ENCODE data around the gene CPE.
"Not testable (repeated sequence)": the region's sequence is repeated elsewhere in the genome, so short reads cannot be mapped to it uniquely, and the experiment has no call there.

Gene CPE

GRCh38 chr4:165462009-165462408 is 83.2 kb downstream of the CPE start:
- no peak for DNase-seq (ENCODE audit: low read depth in 2 of 2)

GRCh38 chr4:165464376-165464775 is 85.6 kb downstream of the CPE start:
- DNase-seq (ENCODE audit: low read depth in 2 of 2): no peak

DNA sequence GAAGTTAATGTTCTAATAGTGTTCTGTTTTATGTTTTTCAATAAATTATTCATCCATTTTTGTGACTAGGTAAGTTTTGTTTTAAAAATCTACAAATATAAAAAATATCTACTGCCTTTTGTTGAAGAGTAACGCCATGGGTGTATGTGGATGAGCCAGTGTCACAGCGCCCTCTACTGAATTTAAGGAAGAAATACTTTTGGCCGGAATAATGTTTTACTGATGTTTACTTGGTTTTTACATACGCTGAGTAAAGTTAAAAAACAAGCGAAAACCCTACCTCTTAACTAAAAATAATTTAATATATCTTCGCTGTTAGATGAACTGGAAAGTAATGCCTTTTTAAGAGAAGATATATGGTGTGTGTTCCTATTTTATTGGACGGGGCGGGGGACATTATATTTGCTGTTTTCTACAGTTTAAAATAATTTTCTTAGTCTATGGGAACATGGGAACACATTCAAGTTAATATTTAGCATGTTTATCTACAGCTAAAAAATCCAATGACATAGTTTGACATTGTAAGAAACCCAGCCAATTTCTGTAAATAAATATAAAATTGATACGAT is 86.1 kb downstream of the CPE start:
- no peak for DNase-seq (ENCODE audit: low read depth in 2 of 2)

DNA sequence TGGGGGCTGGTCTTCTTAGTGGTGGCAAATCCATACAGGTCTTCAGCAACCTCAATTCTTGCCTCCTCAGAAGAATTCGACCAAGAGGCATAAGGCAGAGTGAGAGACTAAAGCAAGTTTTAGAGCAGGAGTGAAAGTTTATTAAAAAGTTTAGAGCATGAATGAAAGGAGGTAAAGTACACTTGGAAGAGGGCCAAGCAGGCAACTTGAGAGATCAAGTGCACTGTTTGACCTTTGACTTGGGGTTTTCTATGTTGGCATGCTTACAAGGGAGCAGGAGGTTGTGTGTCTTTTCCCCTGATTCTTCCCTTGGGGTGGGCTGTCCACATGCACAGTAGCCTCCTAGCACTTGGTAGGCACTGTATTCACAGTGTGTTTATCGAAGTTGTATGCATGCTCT is 91.2 kb downstream of the CPE start:
- DNase-seq (ENCODE audit: low read depth in 2 of 2): no peak

DNA sequence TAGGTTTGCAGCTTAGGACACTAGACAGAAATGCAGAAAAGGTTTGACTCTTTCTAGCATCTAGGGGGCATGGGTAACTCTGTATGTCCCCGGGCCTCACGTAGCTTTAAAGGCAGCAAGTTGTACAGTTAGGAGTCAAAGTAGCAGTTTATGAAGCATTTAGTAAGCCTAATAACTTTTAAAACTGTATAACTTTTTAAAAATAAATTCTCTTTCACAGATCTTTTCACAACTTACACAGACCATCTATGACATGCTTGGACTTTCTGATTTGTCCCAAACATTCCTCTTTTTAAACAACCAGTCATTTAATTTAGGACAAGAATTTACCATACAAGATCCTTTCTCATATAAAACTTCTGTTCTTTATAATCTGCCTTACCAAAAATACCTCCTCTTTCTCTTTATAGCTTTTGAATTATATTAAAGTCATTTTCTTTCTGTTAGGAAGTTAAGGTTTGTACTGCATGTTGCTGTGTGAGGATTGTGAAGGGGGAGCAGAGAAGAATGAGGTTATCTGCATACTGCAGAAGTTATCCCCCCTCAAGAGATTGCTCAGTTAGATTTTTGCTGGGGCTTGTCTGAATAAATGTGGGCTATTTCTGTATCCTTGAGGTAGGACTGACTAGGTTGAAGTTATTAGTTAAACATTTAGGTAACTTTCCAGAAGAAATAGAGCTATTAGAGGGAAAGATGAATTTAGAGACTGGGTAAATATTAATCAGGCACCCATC is 94.3 kb downstream of the CPE start:
- no peak for DNase-seq (ENCODE audit: low read depth in 2 of 2)

- DNase-seq (ENCODE audit: low read depth in 2 of 2): no peak
Observed at GRCh38 chr4:165474784-165475705, 96.2 kb downstream of the CPE start.

DNA sequence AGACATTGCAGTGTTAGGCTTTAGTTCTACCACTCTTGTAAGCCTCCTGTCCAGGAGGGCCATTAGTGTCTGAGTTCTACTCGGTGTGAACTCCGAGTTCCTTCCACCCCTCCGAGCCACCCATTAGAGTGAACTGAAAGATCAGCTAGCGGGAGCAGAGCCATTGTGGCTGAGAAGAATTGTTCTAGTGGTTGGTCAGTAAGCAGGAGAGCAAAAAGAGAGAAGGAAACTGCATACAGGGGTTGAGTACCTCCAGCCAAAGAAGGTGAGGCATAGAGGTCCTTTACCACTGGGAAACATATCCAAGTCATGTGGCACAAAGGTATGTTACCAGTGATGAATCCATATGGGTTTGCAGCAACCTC is 96.9 kb downstream of the CPE start:
- no peak for DNase-seq (ENCODE audit: low read depth in 2 of 2)

GRCh38 chr4:165476214-165477098 is 97.6 kb downstream of the CPE start:
- DNase-seq (ENCODE audit: low read depth in 2 of 2): no peak

GRCh38 chr4:165477799-165478198 is 99.0 kb downstream of the CPE start:
- DNase-seq (ENCODE audit: low read depth in 2 of 2): no peak

DNA sequence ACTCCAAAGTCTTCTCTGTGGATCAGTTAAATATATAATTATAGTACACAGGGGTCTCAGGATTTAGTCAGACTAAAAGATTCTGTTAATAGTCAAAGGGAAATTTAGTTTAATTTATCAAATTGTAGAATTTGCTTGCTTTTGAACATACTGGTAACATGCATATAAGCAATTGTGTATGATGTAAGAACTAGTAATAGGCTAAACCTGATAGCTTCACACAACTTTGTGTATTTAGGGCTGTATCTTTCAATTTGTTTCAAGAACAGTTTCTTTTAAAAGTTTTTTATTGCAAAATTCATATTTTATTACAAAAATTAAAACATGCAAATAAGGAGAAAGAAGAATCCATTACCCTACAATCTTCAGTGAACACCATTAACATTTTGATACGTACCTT is 99.5 kb downstream of the CPE start:
- no peak for DNase-seq (ENCODE audit: low read depth in 2 of 2)

DNA sequence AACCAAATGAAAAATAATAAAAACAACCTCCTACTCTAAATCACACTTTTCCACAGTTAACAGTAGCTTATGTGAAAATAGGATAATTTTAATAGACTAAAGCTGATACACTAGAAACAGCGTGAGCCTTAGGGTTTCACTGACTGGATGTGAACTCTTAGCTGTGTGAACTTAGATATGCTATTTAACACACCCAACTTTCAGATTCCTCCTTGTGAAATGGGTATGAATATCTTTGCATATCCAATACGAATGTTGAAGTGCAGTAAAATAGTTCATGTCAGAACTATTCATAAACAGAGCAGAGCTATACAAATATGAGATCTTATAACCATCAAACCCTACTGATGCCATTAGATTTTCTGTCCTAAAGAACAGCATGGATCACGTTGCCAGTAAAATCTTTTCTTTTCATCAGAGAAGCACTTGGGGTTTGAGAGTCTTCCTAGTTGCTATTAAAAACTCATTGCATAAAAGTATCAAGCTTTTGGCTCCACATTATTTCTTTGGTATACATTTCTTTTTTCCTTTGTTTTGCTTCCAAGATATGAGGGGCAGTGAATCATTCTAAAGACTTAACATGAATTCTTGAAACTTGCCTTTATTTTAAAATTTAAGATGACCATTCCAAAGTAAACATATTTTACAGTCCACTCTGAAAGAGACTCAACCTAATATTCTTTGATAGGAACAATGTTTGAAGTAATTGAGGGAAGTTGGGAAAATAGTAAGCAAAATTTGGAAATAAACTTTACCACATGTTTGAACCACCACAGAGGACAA is 102.4 kb downstream of the CPE start:
- no peak for DNase-seq (ENCODE audit: low read depth in 2 of 2)

DNA sequence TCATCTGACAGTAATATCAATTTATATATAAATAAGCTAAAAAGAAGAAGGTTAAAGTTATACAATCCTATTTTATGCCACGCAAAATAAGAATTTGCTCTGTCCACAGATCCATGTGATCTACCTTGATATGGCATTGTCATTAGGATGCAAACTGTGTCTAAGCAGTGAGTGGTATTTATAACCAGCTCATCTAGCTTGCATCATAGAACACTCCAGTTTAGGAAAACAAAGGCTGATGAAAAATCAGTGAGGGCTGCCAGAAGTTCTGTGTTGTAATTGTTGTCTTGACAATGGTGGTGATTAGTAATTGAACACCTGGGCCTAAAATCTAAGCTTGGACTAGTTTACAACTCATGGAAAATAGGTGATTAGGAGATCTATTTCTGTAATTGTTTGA is 111.0 kb downstream of the CPE start:
- DNase-seq (ENCODE audit: low read depth in 2 of 2): no peak

GRCh38 chr4:165492583-165492982 is 113.8 kb downstream of the CPE start:
- not testable (repeated sequence) for DNase-seq (ENCODE audit: low read depth in 2 of 2)

GRCh38 chr4:165493359-165493758 is 114.6 kb downstream of the CPE start:
- peak; percentile 26 to 34 for DNase-seq (ENCODE audit: low read depth in 2 of 2)

DNA sequence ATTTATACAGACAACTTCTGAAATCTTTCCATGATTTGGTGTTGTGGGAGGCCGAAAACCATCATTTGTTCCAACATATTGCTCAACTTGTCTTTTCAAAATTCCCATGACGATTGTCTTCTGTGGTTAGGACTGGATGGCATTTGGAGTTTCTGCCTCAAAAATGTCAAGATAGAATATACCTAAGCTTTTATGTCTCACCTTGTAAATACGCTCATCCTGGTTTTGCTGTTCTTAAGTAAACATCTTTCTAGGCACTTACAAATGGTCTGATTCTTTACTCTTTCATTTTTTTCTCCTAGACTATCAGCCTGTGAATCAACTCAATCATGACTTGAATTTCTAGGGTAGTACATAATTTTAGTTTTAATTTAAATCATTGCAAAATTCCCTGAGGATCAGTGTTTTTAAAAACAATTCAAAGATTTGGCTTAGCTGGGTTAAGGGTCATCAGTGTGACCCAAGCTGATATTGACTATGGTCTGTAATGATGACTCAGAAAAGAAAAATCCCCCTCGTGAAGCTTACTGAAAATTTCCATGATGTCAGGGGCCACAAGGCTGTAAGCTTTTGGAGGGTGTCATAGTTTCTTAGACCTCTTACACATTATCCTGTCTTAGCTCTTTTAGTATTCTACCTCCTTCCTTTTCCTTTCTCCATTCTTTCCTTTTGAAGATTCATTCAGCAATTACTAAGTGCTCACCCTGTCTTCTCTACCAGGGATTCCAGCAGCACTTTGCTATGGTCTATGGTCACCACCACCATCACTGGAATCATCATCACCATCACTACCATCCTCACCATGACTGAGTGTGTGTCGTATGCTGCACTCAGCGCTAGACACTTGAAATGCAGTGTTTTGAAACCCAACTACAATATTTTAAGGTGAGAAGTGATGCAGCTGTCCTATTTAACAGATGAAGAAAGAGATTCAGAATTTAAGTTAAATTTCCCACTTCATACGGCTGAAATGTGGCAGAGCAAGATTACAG is 124.4 kb downstream of the CPE start:
- no peak for DNase-seq (ENCODE audit: low read depth in 2 of 2)

- DNase-seq (ENCODE audit: low read depth in 2 of 2): no peak
Observed at GRCh38 chr4:165504184-165504583, 125.4 kb downstream of the CPE start.

DNA sequence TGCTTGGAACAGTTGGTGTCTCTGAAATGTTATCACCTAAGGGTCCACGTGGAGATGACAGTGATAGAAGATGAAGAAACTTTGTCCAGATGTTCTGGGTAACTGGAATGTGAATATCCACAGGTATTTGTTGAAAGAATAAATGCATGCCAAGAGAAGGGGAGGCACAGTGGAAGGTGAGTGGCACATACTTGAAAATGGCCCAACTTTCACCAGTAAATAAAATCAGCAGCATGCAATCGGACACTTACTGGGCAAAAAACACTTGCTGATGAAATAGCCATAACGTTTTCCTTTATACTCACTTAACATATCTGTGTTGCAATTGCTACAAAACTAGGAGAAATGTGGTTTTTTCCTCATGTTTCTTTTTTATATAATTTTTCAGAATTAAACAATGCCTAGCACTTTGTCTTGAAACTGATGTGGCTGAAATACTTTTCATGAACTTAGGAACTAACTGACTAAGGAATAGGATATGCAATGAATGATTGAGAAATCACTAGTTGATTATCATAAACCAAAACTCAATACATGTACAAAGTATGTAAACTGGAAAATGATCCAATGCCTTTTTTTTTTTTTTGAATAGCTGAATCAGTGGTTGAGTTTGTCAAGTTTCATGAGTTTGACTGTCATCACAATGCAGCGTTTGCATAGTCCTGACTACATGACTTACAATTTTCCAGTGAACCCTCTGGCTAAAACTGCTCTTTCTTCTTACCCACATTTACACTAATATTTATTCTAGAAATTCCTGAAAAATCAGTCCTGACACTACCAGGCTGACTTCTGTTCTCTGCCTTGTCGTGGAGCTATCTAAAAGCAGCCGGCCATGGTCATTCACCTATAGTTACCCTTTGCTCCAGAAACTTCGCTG is 127.4 kb downstream of the CPE start:
- DNase-seq (ENCODE audit: low read depth in 2 of 2): peak; percentile 62 to 74

- no peak for DNase-seq (ENCODE audit: low read depth in 2 of 2)
Observed at GRCh38 chr4:165506849-165507248, 128.0 kb downstream of the CPE start.

DNA sequence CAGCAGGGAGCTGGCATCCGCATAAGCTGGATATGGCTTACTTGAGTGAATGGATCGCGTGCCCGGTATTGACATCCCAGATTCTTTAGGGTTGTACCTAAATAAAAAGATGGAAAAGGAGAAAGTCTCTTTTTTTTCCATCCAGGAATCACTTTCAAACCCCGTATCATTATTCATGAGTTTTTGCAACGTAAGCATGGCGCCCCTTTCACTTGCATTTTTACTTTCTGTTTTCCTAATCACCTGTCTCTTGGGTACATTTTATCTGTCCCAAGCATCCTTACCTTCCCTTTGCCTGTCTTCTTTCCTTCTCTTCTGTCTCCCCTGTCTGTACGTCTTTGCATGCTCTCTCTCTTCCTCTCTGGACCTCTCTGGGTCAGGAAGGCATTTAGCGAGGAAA is 128.6 kb downstream of the CPE start:
- no peak for DNase-seq (ENCODE audit: low read depth in 2 of 2)

All from fibroblast of skin of left biceps (primary cell).